RWPE1 (cell line): ENCODE results near the gene CLDN6.

ENCODE experiments used
- CTCF ChIA-PET: fragments of 350-600 bp; sonication (Branson Sonifier 250); formaldehyde crosslinking; extraction: SDS; loops from one replicate; lab custom pipeline; 2021; lab: Yijun Ruan, JAX
- POLR2A ChIA-PET: fragments of 400-600 bp; formaldehyde crosslinking; extraction: SDS; loops from one replicate; lab custom pipeline; 2020; ENCODE audit warnings: antibody characterized with exemption; ENCODE audit not compliant: low non-redundant PET; lab: Yijun Ruan, JAX
- DNase-seq: peaks from one replicate; pipeline ENCODE4 v3.0.0; 2012; ENCODE audit warnings: low spot score
- H3K27ac ChIP-seq: fragments of 450-650 bp; 2 replicates; pipeline ENCODE4 v1.5.1; 2017
- CTCF ChIP-seq: fragments of 450-650 bp; conservative IDR thresholded peaks from 2 replicates; pipeline ENCODE4 v1.5.1; 2017; ENCODE audit warnings: low read depth, mild to moderate bottlenecking

Gene CLDN6

GRCh38 chr16:3015865-3016521 is 2.0 kb downstream of the CLDN6 start:
- no peak overlapping the region; the same call in 1 of the 2 replicates for H3K27ac ChIP-seq
- DNase-seq = no peak
- ChIA-PET POLR2A (no interaction called here), CTCF (no interaction called here)
- no peak for TF ChIP-seq CTCF

- no peak for TF ChIP-seq CTCF
- ChIA-PET POLR2A (no interaction called here), CTCF (interaction anchor here (0.6 kb wide), 1 partner anchor 42 kb away, joined by 4 read pairs; no protein-coding TSS in a partner anchor)
- no peak overlapping the region for H3K27ac ChIP-seq
- DNase-seq = no peak
Observed at GRCh38 chr16:3014971-3015370, 3.0 kb downstream of the CLDN6 start.

- no peak for DNase-seq
- H3K27ac ChIP-seq = no peak overlapping the region
- POLR2A ChIA-PET = no interaction called here
- TF ChIP-seq CTCF = no peak
- CTCF ChIA-PET = interaction anchor here (0.7 to 1.0 kb wide), 2 partner anchors 10 to 351 kb away, joined by 3 to 6 read pairs; no protein-coding TSS in a partner anchor
Observed at GRCh38 chr16:3013998-3014690, 3.8 kb downstream of the CLDN6 start.

GRCh38 chr16:3013491-3013951 is 4.5 kb downstream of the CLDN6 start:
- H3K27ac ChIP-seq = no peak overlapping the region
- ChIA-PET POLR2A (no interaction called here), CTCF (interaction anchor here (0.7 to 1.0 kb wide), 2 partner anchors 9 to 351 kb away, joined by 3 to 6 read pairs; no protein-coding TSS in a partner anchor)
- TF ChIP-seq CTCF = no peak
- no peak for DNase-seq

GRCh38 chr16:3012828-3013420 is 5.1 kb downstream of the CLDN6 start, which contains the start of gene CLDN9:
Gene CLDN9, plus strand, starts transcription at chr16:3012923. Its CDS starts 440 bp downstream, at chr16:3013363.
- ChIA-PET CTCF (no interaction called here), POLR2A (interaction anchor here (3.7 kb wide), 1 partner anchor 9 kb away, joined by 49 read pairs; the partner anchor contains the start of gene TNFRSF12A)
- DNase-seq = no peak
- H3K27ac ChIP-seq = no peak within 1 kb of the TSS
- TF ChIP-seq CTCF = no peak

- DNase-seq = no peak
- no peak overlapping the region for H3K27ac ChIP-seq
- ChIA-PET POLR2A (interaction anchor here (3.7 kb wide), 1 partner anchor 9 kb away, joined by 49 read pairs; the partner anchor contains the start of gene TNFRSF12A), CTCF (interaction anchor here (0.9 to 1.7 kb wide), 2 partner anchors 9 to 15 kb away, joined by 3 to 5 read pairs; no protein-coding TSS in a partner anchor)
- no peak for TF ChIP-seq CTCF
Observed at GRCh38 chr16:3012246-3012645, 5.7 kb downstream of the CLDN6 start.
